Stimulated activated CD4-positive, alpha-beta T cell treated with anti-CD3 and anti-CD28 coated beads, Interleukin-12 subunit alpha, Interleukin-12 subunit beta, amount 100 ng/mL, for 48 hours (primary cell): ENCODE data around the gene SELENON.

Experiments used
- DNase-seq, 3 donors: peaks; one replicate each; pipeline ENCODE4 v3.0.0-alpha.2; 2020; ENCODE audit warnings: low read depth in 2 of 3, low spot score in 1 of 3

Gene SELENON

GRCh38 chr1:25861316-25862286 is 61.6 kb downstream of the SELENON start:
- DNase-seq: no peak

DNA sequence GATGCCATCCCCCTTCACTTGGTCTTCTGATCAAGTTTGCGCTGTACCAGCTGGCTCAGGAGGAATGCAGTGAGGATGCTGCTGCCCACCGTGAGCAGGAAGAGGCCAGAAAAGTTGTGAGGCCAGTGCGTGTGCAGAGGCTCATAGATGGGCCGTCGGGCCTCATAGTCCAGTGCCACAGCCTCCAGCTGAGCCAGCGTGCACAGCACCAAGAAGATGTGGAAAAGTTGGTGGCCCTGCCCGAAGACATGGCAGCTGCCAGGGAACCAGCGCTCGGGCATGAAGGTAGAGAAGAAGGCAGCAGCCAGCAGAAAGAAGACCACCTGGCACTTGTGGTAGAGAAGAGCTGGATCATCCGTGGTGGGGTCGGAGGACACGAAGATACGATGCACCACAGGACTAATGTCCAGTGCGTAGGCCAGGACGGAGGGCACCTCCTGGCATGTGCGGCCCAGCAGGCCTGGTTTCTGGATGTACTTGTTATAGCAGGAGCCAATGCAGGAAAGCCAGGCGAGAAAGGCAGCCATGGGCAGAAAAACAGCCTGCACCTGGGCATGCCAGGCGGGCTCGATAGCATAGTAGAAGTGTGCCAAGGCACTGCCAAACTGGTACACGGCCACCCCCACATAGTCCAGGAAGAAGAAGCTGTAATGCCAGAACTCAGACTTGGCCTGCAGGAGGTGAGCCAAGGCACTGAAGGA is 62.9 kb downstream of the SELENON start:
- DNase-seq: no peak

- no peak for DNase-seq
Observed at GRCh38 chr1:25863486-25864262, 63.7 kb downstream of the SELENON start.

- no peak for DNase-seq
Observed at GRCh38 chr1:25864434-25864833, 64.4 kb downstream of the SELENON start.

DNA sequence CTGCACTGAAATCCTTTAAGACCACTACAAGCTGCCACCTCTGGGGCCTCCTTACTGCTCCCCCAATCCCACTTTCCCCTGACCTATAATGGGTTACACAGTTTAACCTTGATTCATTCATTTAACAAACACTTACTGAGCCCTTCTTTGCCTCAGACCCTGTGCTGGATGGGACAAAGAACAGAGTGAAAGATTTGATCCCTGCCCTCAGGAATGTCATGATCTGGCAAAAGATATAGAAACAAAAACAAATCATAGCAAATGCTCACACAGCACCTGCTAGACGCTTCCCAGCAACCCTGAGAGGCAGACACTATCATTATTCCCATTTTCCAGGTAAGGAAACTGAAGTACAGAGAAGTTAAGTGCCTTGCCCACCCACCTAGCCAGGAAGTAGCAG is 66.3 kb downstream of the SELENON start:
- no peak for DNase-seq

- no peak for DNase-seq
Observed at GRCh38 chr1:25867210-25867991, 67.4 kb downstream of the SELENON start.
